GM13977 (cell line): Measurements from ENCODE around the gene ADCY3.

Source experiments
- DNase-seq: peaks from one replicate; pipeline ENCODE4 v3.0.0; 2012; ENCODE audit warnings: low spot score
- CTCF ChIP-seq: IDR thresholded peaks from 2 replicates; pipeline ENCODE4 v1.5.1; 2012; ENCODE audit warnings: mild to moderate bottlenecking, control low read depth; ENCODE audit not compliant: insufficient read depth; ENCODE audit errors: extremely low read depth, missing control alignments
- in situ Hi-C: fragments of 300-500 bp; cut with MboI; formaldehyde crosslinking; loops from one replicate; pipeline ENCODE4 v1.12.0; 2022; ENCODE audit warnings: low sequenced_read_pairs, low pct_unique_long_range_greater_than_20kb, mixed read lengths, inconsistent platforms; ENCODE audit not compliant: unreplicated experiment

Gene ADCY3

GRCh38 chr2:24917731-24918325, 2.2 kb downstream of the ADCY3 start:
- DNase-seq, result no peak
- in situ Hi-C loops, result no loop called here
- no peak for TF ChIP-seq CTCF

GRCh38 chr2:24917086-24917485, 3.0 kb downstream of the ADCY3 start:
- peak; percentile 56 for DNase-seq
- in situ Hi-C loops, result no loop called here
- no peak for TF ChIP-seq CTCF

GRCh38 chr2:24915796-24916195, 4.2 kb downstream of the ADCY3 start:
- TF ChIP-seq CTCF, result no peak
- in situ Hi-C loops, result no loop called here
- no peak for DNase-seq

GRCh38 chr2:24915175-24915574, 4.9 kb downstream of the ADCY3 start:
- no peak for TF ChIP-seq CTCF
- in situ Hi-C loops, result no loop called here
- no peak for DNase-seq

GRCh38 chr2:24914713-24915112, 5.3 kb downstream of the ADCY3 start:
- DNase-seq, result no peak
- in situ Hi-C loops, result no loop called here
- TF ChIP-seq CTCF, result no peak

- in situ Hi-C loops, result no loop called here
- TF ChIP-seq CTCF, result no peak
- no peak for DNase-seq
Measured at GRCh38 chr2:24913911-24914310, 6.1 kb downstream of the ADCY3 start.

GRCh38 chr2:24912986-24913385, 7.1 kb downstream of the ADCY3 start:
- in situ Hi-C loops, result no loop called here
- no peak for TF ChIP-seq CTCF
- DNase-seq, result no peak
